ENCODE measurements around the gene CENPL.
"Not testable (repeated sequence)": the region's sequence is repeated elsewhere in the genome, so short reads cannot be mapped to it uniquely, and the experiment has no call there.

CENPL gene

GRCh38 chr1:173784997-173785396, 39.7 kb downstream of the CENPL start:
- no peak for TF ChIP-seq CTCF (IDR thresholded peaks at IDR 0.05; ENCODE audit: control insufficient read depth, insufficient read depth, low read depth, low read length, missing control alignments)
- H3K4me3 ChIP-seq (ENCODE audit: control insufficient read depth, low read depth, low read length), result no peak overlapping the region
- no peak for DNase-seq (ENCODE audit: low read depth)

GRCh38 chr1:173779936-173780335, 44.7 kb downstream of the CENPL start:
- no peak overlapping the region for H3K4me3 ChIP-seq (ENCODE audit: control insufficient read depth, low read depth, low read length)
- TF ChIP-seq CTCF (IDR thresholded peaks at IDR 0.05; ENCODE audit: control insufficient read depth, insufficient read depth, low read depth, low read length, missing control alignments), result no peak
- DNase-seq (ENCODE audit: low read depth), result no peak

- DNase-seq (ENCODE audit: low read depth), result no peak
- H3K4me3 ChIP-seq (ENCODE audit: control insufficient read depth, low read depth, low read length), result no peak overlapping the region
- TF ChIP-seq CTCF (IDR thresholded peaks at IDR 0.05; ENCODE audit: control insufficient read depth, insufficient read depth, low read depth, low read length, missing control alignments), result no peak
These were observed 49.0 kb downstream of the CENPL start for GRCh38 chr1:173775578-173776226.

GRCh38 chr1:173771560-173771959, 53.1 kb downstream of the CENPL start:
- no peak overlapping the region for H3K4me3 ChIP-seq (ENCODE audit: control insufficient read depth, low read depth, low read length)
- no peak for DNase-seq (ENCODE audit: low read depth)
- TF ChIP-seq CTCF (IDR thresholded peaks at IDR 0.05; ENCODE audit: control insufficient read depth, insufficient read depth, low read depth, low read length, missing control alignments), result no peak

GRCh38 chr1:173770330-173770729, 54.4 kb downstream of the CENPL start:
- not testable (repeated sequence) for DNase-seq (ENCODE audit: low read depth); H3K4me3 ChIP-seq (ENCODE audit: control insufficient read depth, low read depth, low read length)

GRCh38 chr1:173768827-173769226, 55.9 kb downstream of the CENPL start:
- H3K4me3 ChIP-seq (ENCODE audit: control insufficient read depth, low read depth, low read length), result no peak overlapping the region
- no peak for TF ChIP-seq CTCF (IDR thresholded peaks at IDR 0.05; ENCODE audit: control insufficient read depth, insufficient read depth, low read depth, low read length, missing control alignments)
- no peak for DNase-seq (ENCODE audit: low read depth)

GRCh38 chr1:173768206-173768605, 56.5 kb downstream of the CENPL start:
- no peak for DNase-seq (ENCODE audit: low read depth)
- no peak for TF ChIP-seq CTCF (IDR thresholded peaks at IDR 0.05; ENCODE audit: control insufficient read depth, insufficient read depth, low read depth, low read length, missing control alignments)
- no peak overlapping the region for H3K4me3 ChIP-seq (ENCODE audit: control insufficient read depth, low read depth, low read length)

GRCh38 chr1:173764331-173764730, 60.4 kb downstream of the CENPL start:
- DNase-seq (ENCODE audit: low read depth); H3K4me3 ChIP-seq (ENCODE audit: control insufficient read depth, low read depth, low read length): not testable (repeated sequence)
